GM12878 (cell line): Measurements from ENCODE around the gene AGBL3. TPM values are rescaled to one million over a fixed set of nuclear protein-coding genes. Genes with fewer than 3 reads are reported as not detected.

Experiments
- ATAC-seq: fragments of 200-7000 bp; cut with Tn5 transposase; 3 replicates; pipeline ENCODE4 v1.9.1; 2020; ENCODE audit warnings: mild to moderate bottlenecking, moderate library complexity
- BruUV-seq: library from RNA; stranded (reverse); fragments of 400-500 nt; replicated peaks from 2 replicates; lab custom pipeline; 2021; lab: Mats Ljungman, UMichigan
- CTCF ChIA-PET: fragments of 300-600 bp; sonication (Branson Sonifier 250); formaldehyde crosslinking; extraction: SDS; loops from one replicate; lab custom pipeline; 2021; ENCODE audit warnings: inconsistent platforms; lab: Yijun Ruan, JAX
- POLR2A ChIA-PET: fragments of 350-600 bp; formaldehyde crosslinking; extraction: SDS; loops from one replicate; lab custom pipeline; 2021; ENCODE audit warnings: inconsistent platforms; lab: Charles Lee
- RAD21 ChIA-PET: fragments of 300-600 bp; sonication (Branson Sonifier 250); formaldehyde crosslinking; loops from one replicate; lab custom pipeline; 2023; ENCODE audit warnings: antibody characterized with exemption; ENCODE audit not compliant: unreplicated experiment; lab: Charles Lee
- SMC1A ChIA-PET: fragments of 300-600 bp; sonication (Branson Sonifier 250); formaldehyde crosslinking; loops from one replicate; lab custom pipeline; 2023; ENCODE audit not compliant: unreplicated experiment, uncharacterized antibody; lab: Charles Lee
- DNase-seq: peaks from one replicate; pipeline ENCODE4 v3.0.0-alpha.2; 2011; ENCODE audit warnings: low read depth, low spot score
- FAIRE-seq: peaks from 3 replicates; lab custom pipeline; 2011; peaks lifted over from hg19 to GRCh38; lab: Jason Lieb, UNC
- H2AFZ ChIP-seq: 2 replicates; pipeline ENCODE4 v1.6.0; 2011; ENCODE audit warnings: low read depth, low read length, control low read depth; ENCODE audit not compliant: control insufficient read depth
- H3K27ac ChIP-seq: 2 replicates; pipeline ENCODE4 v1.5.1; 2011; ENCODE audit warnings: control low read depth; ENCODE audit not compliant: control insufficient read depth, insufficient read depth
- H3K27me3 ChIP-seq, 2 experiments: replicated peaks in 1 of 2; 2 replicates each; pipeline versions ENCODE4 v1.6.0 to v1.6.1; 2011; ENCODE audit warnings: low read length in 1 of 2; ENCODE audit not compliant: control insufficient read depth in 2 of 2, insufficient read depth in 2 of 2
- H3K36me3 ChIP-seq, 2 experiments: 2 replicates each; pipeline ENCODE4 v1.5.1; 2011; ENCODE audit warnings: low read length in 1 of 2; ENCODE audit not compliant: control insufficient read depth in 2 of 2, insufficient read depth in 2 of 2
- H3K4me1 ChIP-seq: 2 replicates; pipeline ENCODE4 v1.6.1; 2011; ENCODE audit warnings: mild to moderate bottlenecking, low read length, moderate library complexity, mixed read lengths; ENCODE audit not compliant: control insufficient read depth, insufficient read depth
- H3K4me2 ChIP-seq: 2 replicates; pipeline ENCODE4 v1.6.0; 2011; ENCODE audit warnings: control low read depth; ENCODE audit not compliant: control insufficient read depth, insufficient read depth
- H3K4me3 ChIP-seq: fragments of 200-600 bp; sonication (generic); 2 replicates; pipeline ENCODE4 v1.5.1; 2016
- H3K79me2 ChIP-seq: 2 replicates; pipeline ENCODE4 v1.6.0; 2011; ENCODE audit warnings: low read length; ENCODE audit not compliant: control insufficient read depth, insufficient read depth
- H3K9ac ChIP-seq: 2 replicates; pipeline ENCODE4 v1.8.0; 2011; ENCODE audit warnings: low read length, control low read depth, mixed read lengths; ENCODE audit not compliant: control insufficient read depth, insufficient read depth
- H3K9me3 ChIP-seq: replicated peaks from 3 replicates; pipeline ENCODE4 v1.5.1; 2011; ENCODE audit warnings: mild to moderate bottlenecking, low read length; ENCODE audit not compliant: control insufficient read depth, insufficient read depth
- H4K20me1 ChIP-seq: 2 replicates; pipeline ENCODE4 v1.6.0; 2011; ENCODE audit not compliant: control insufficient read depth, insufficient read depth
- CREM ChIP-seq: IDR thresholded peaks from 2 replicates; pipeline ENCODE4 v1.6.1; 2014; ENCODE audit warnings: antibody characterized with exemption, low read depth
- JUNB ChIP-seq: IDR thresholded peaks from 2 replicates; pipeline ENCODE4 v1.6.1; 2016; ENCODE audit warnings: antibody characterized with exemption, mild to moderate bottlenecking
- MYB ChIP-seq: fragments of 150-350 bp; IDR thresholded peaks from 2 replicates; pipeline ENCODE4 v1.6.1; 2014; ENCODE audit warnings: mild to moderate bottlenecking, low read depth, low read length, borderline replicate concordance
- RAD21 ChIP-seq: IDR thresholded peaks from 2 replicates; pipeline ENCODE4 v1.6.1; 2011; ENCODE audit warnings: mild to moderate bottlenecking, low read depth, low read length, moderate library complexity; ENCODE audit not compliant: insufficient read depth
- SMC3 ChIP-seq: IDR thresholded peaks from 2 replicates; pipeline ENCODE4 v1.6.1; 2011; ENCODE audit warnings: low read length, improper control_type of control experiment, borderline replicate concordance
- YY1 ChIP-seq: IDR thresholded peaks from 2 replicates; pipeline ENCODE4 v1.6.1; 2011; ENCODE audit warnings: low read depth, mild to moderate bottlenecking, low read length
- WGBS: methylation state at CpG from one replicate; pipeline ENCODE4 v1.1.6; 2016; ENCODE audit warnings: low lambda C conversion rate; ENCODE audit not compliant: insufficient replicate concordance, insufficient coverage; ENCODE audit errors: missing lambda C conversion rate; 5-methylcytosine and 5-hydroxymethylcytosine counted together
- in situ Hi-C: fragments of 300-500 bp; cut with MboI; formaldehyde crosslinking; loops from 9 replicates; pipeline ENCODE4 v1.14.3; 2018; ENCODE audit warnings: mixed read lengths
- intact Hi-C: fragments of 100-400 bp; cut with micrococcal nuclease; formaldehyde crosslinking; loops from one replicate; pipeline ENCODE4 v1.14.2; 2022; ENCODE audit not compliant: unreplicated experiment
- polyA plus RNA-seq, 11 experiments: library from polyadenylated mRNA; depleted of rRNA in 4 of 11; unstranded in 6 of 11; stranded (reverse) in 5 of 11; fragments of >200 nt; fragmentation: Nextera tagmentation in 4 of 11; fragmentation: Illumina TruSeq in 1 of 11; extraction: Ambion mirVana in 4 of 11; extraction: Trizol in 1 of 11; gene quantifications; 1 replicate in 1 of 11; 2 replicates in 10 of 11; pipeline versions ENCODE4 v1.2.1 to v1.2.3, GENCODE V29; 2011 to 2016; ENCODE audit warnings: inconsistent platforms in 2 of 11, missing spikeins in 2 of 11, low read depth in 1 of 11
- total RNA-seq, 4 experiments: library from RNA; depleted of rRNA in 3 of 4; stranded (reverse); fragments of >200 nt in 3 of 4; fragmentation: Illumina TruSeq in 1 of 4; extraction: Trizol in 1 of 4; gene quantifications; 2 replicates each; pipeline versions ENCODE4 v1.2.1 to v1.2.3, GENCODE V29; 2013 to 2021
- TF ChIP-seq, protein P1 (sequence below), 3 experiments: IDR thresholded peaks in 2 of 3; conservative IDR thresholded peaks in 1 of 3; 2 replicates each; pipeline ENCODE4 v1.5.1; 2011; ENCODE audit warnings: low read depth in 3 of 3, low read length in 3 of 3, mild to moderate bottlenecking in 3 of 3, control low read depth in 2 of 3, moderate library complexity in 2 of 3, inconsistent platforms in 1 of 3, mixed read lengths in 1 of 3; ENCODE audit not compliant: control insufficient read depth in 2 of 3, insufficient read depth in 1 of 3; ENCODE audit errors: extremely low read depth in 1 of 3
- TF ChIP-seq, protein P2 (sequence below): fragments of 450-650 bp; IDR thresholded peaks from 2 replicates; pipeline ENCODE4 v1.6.1; 2016; ENCODE audit warnings: mild to moderate bottlenecking

AGBL3 gene
- total and polyA plus RNA-seq, 10 of the 15 experiments (the other 5 are each of a cell fraction or from before 2014, with no cell fraction given): 0.82 to 12.4 (median 3.7) TPM

GRCh38 chr7:134943785-134944400 lies 42.4 kb upstream of the AGBL3 start:
- SMC1A ChIA-PET: interaction anchor here (0.6 to 4.5 kb wide), 31 partner anchors 7 to 338 kb away, joined by 3 to 60 read pairs (median 6); partner anchors contain the start of genes AGBL3, BPGM and CYREN
- H3K9ac ChIP-seq: no peak overlapping the region
- H3K79me2 ChIP-seq: no peaks in the 10 kb centered on the region
- H3K9me3 ChIP-seq: no peaks in the 10 kb centered on the region
- in situ Hi-C loops: no loop called here
- RAD21 ChIA-PET: interaction anchor here (0.6 to 6.4 kb wide), 19 partner anchors 7 to 511 kb away, joined by 3 to 112 read pairs (median 7); partner anchors contain the start of gene CYREN
- H3K4me2 ChIP-seq: no peak overlapping the region
- no peaks in the 10 kb centered on the region for H3K27me3 ChIP-seq
- WGBS: 18% methylated on average over 3 of the region's 3 CpGs
- ATAC-seq: peak; percentile 97
- POLR2A ChIA-PET: interaction anchor here (1.2 to 1.3 kb wide), 2 partner anchors 10 kb away, joined by 4 to 8 read pairs; no protein-coding TSS in a partner anchor
- H3K36me3 ChIP-seq: no peaks in the 10 kb centered on the region
- no peaks in the 10 kb centered on the region for H3K4me1 ChIP-seq
- no peak overlapping the region for H3K4me3 ChIP-seq
- TF ChIP-seq CREM (no peak), SMC3 (peak; percentile 87; the same call in 1 of the 2 replicates), JUNB (0 out of 2 replicates have a peak, but pooled peaks have one; percentile 15), RAD21 (peak; percentile 88), YY1 (peak; percentile 87), MYB (no peak)
- TF ChIP-seq, protein P1, sequence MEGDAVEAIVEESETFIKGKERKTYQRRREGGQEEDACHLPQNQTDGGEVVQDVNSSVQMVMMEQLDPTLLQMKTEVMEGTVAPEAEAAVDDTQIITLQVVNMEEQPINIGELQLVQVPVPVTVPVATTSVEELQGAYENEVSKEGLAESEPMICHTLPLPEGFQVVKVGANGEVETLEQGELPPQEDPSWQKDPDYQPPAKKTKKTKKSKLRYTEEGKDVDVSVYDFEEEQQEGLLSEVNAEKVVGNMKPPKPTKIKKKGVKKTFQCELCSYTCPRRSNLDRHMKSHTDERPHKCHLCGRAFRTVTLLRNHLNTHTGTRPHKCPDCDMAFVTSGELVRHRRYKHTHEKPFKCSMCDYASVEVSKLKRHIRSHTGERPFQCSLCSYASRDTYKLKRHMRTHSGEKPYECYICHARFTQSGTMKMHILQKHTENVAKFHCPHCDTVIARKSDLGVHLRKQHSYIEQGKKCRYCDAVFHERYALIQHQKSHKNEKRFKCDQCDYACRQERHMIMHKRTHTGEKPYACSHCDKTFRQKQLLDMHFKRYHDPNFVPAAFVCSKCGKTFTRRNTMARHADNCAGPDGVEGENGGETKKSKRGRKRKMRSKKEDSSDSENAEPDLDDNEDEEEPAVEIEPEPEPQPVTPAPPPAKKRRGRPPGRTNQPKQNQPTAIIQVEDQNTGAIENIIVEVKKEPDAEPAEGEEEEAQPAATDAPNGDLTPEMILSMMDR (IDR thresholded peaks at IDR 0.05 in 2 of 3, conservative IDR thresholded peaks at IDR 0.05 in 1 of 3; ENCODE audit: control insufficient read depth in 2 of 3, extremely low read depth in 1 of 3, insufficient read depth in 1 of 3, low read depth in 3 of 3, low read length in 3 of 3): peak; percentile 49 to 66 (median 55)
- TF ChIP-seq, protein P2, sequence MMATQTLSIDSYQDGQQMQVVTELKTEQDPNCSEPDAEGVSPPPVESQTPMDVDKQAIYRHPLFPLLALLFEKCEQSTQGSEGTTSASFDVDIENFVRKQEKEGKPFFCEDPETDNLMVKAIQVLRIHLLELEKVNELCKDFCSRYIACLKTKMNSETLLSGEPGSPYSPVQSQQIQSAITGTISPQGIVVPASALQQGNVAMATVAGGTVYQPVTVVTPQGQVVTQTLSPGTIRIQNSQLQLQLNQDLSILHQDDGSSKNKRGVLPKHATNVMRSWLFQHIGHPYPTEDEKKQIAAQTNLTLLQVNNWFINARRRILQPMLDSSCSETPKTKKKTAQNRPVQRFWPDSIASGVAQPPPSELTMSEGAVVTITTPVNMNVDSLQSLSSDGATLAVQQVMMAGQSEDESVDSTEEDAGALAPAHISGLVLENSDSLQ: peak; percentile 49; the same call in 1 of the 2 replicates
- H4K20me1 ChIP-seq: no peaks in the 10 kb centered on the region
- intact Hi-C loops: loop anchor here (1.0 to 10.0 kb wide), 6 partner anchors 62 to 429 kb away; no protein-coding TSS in a partner anchor
- CTCF ChIA-PET: interaction anchor here (0.6 to 9.4 kb wide), 33 partner anchors 10 to 511 kb away, joined by 3 to 168 read pairs (median 6); partner anchors contain the start of genes AGBL3 and CYREN
- no TSS peak for BruUV-seq
- peak; percentile 72 for FAIRE-seq
- H2AFZ ChIP-seq: peak overlapping the region; percentile 18; the same call in 1 of the 2 replicates
- DNase-seq: no peak
- no peak overlapping the region for H3K27ac ChIP-seq
